GM18867 (cell line): ENCODE data around the gene MAGEA3.
"Not testable (repeated sequence)": the region's sequence is repeated elsewhere in the genome, so short reads cannot be mapped to it uniquely, and the experiment has no call there.

ENCODE experiments used
- ATAC-seq: cut with Tn5 transposase; IDR thresholded peaks from one replicate; pipeline ENCODE4 v1.9.1; 2021; ENCODE audit warnings: mild to moderate bottlenecking, moderate library complexity; ENCODE audit not compliant: unreplicated experiment

MAGEA3 gene

DNA sequence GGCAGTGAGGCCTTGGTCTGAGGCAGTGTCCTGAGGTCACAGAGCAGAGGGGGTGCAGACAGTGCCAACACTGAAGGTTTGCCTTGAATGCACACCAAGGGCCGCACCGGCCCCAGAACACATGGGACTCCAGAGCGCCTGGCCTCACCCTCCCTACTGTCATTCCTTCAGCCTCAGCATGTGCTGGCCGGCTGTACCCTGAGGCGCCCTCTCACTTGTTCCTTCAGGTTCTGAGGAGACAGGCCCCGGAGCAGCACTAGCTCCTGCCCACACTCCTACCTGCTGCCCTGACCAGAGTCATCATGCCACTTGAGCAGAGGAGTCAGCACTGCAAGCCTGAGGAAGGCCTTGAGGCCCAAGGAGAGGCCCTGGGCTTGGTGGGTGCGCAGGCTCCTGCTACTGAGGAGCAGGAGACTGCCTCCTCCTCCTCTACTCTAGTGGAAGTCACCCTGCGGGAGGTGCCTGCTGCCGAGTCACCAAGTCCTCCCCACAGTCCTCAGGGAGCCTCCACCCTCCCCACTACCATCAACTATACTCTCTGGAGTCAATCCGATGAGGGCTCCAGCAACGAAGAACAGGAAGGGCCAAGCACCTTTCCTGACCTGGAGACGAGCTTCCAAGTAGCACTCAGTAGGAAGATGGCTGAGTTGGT, 37.4 kb downstream of the MAGEA3 start:
- ATAC-seq: no peak

DNA sequence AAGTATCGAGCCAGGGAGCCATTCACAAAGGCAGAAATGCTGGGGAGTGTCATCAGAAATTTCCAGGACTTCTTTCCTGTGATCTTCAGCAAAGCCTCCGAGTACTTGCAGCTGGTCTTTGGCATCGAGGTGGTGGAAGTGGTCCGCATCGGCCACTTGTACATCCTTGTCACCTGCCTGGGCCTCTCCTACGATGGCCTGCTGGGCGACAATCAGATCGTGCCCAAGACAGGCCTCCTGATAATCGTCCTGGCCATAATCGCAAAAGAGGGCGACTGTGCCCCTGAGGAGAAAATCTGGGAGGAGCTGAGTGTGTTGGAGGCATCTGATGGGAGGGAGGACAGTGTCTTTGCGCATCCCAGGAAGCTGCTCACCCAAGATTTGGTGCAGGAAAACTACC, 37.9 kb downstream of the MAGEA3 start:
- not testable (repeated sequence) for ATAC-seq

DNA sequence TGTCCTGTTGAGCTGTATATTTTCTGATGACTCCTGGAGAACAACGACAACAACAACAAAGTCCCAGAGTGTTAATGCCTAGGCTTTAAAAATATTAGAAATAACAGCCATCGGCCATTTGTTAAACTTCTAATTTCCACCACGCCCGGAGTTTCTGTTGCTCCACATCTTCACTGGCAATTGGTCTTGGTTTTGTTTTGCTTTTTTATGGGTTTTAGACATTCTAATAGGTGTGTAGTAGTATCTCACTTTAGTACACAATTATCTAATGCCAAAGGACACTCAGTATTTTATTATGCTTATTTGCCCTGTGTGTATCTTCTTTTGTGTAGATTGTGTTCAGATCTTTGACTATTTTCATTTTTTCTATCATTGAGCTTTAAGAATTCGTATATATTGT, 40.0 kb downstream of the MAGEA3 start:
- no peak for ATAC-seq
